ENCODE results near the gene ITPRIPL2. TPM values are rescaled to one million over a fixed set of nuclear protein-coding genes. Genes with fewer than 3 reads are reported as not detected.

ITPRIPL2 gene
- total and polyA plus RNA-seq, 2 of the 13 experiments (the other 11 are each of a cell fraction or from before 2014, with no cell fraction given), result 5.9 to 12.6 TPM

- TF ChIP-seq MAFF (IDR thresholded peaks at IDR 0.05; ENCODE audit: low read depth, low read length) (no peak), ZNF18 (CRISPR knock-in tag; IDR thresholded peaks at IDR 0.05; ENCODE audit: insufficient replicate concordance) (no peak), ZNF101 (CRISPR knock-in tag; IDR thresholded peaks at IDR 0.05; ENCODE audit: borderline replicate concordance, low read depth) (no peak), ARNT2 (CRISPR knock-in tag; IDR thresholded peaks at IDR 0.05; ENCODE audit: low read depth) (peak; percentile 64; the same call in 1 of the 2 replicates), ZNF598 (CRISPR knock-in tag; IDR thresholded peaks at IDR 0.05; ENCODE audit: borderline replicate concordance) (no peak), ARID3A (IDR thresholded peaks at IDR 0.05; ENCODE audit: low read depth, low read length) (0 out of 2 replicates have a peak, but pooled peaks have one; percentile 9), ZNF589 (CRISPR knock-in tag; conservative IDR thresholded peaks at IDR 0.05) (no peak), RFXAP (CRISPR knock-in tag; IDR thresholded peaks at IDR 0.05; ENCODE audit: borderline replicate concordance) (0 out of 2 replicates have a peak, but pooled peaks have one; percentile 54), BCL3 (CRISPR knock-in tag; IDR thresholded peaks at IDR 0.05) (no peak), ISL2 (CRISPR knock-in tag; IDR thresholded peaks at IDR 0.05) (no peak), GATAD2A (CRISPR knock-in tag; IDR thresholded peaks at IDR 0.05) (no peak), AFF4 (CRISPR knock-in tag; IDR thresholded peaks at IDR 0.05) (no peak), ZNF468 (CRISPR knock-in tag; IDR thresholded peaks at IDR 0.05) (no peak), ZNF644 (CRISPR knock-in tag; IDR thresholded peaks at IDR 0.05; ENCODE audit: low read depth) (no peak), HES4 (CRISPR knock-in tag; IDR thresholded peaks at IDR 0.05; ENCODE audit: borderline replicate concordance) (no peak), KLF6 (CRISPR knock-in tag; IDR thresholded peaks at IDR 0.05) (no peak), CREB3 (CRISPR knock-in tag; IDR thresholded peaks at IDR 0.05) (no peak), KDM4B (CRISPR knock-in tag; IDR thresholded peaks at IDR 0.05) (no peak), NR2F2 (IDR thresholded peaks at IDR 0.05; ENCODE audit: borderline replicate concordance, low read depth) (no peak), RBM22 (optimal IDR thresholded peaks at IDR 0.05; ENCODE audit: low read length) (no peak), ZNF546 (CRISPR knock-in tag; conservative IDR thresholded peaks at IDR 0.05) (peak; percentile 73; the same call in 1 of the 2 replicates)
Observed at GRCh38 chr16:19167710-19168370, 54.1 kb downstream of the ITPRIPL2 start, which contains the start of gene SYT17 (continued).

Measured in HepG2 (cell line).